Right lobe of liver (tissue), 4 donors: ENCODE data around the gene FOXR1.

Experiments used
- POLR2A ChIP-seq: fragments of 450-650 bp; IDR thresholded peaks from one replicate; pipeline ENCODE4 v1.6.1; 2017; ENCODE audit warnings: antibody characterized with exemption, mild to moderate bottlenecking
- TF ChIP-seq, protein P1 (sequence below), 4 donors: fragments of 200-600 bp in 3 of 4; fragments of 450-650 bp in 1 of 4; IDR thresholded peaks; one replicate each; pipeline versions ENCODE4 v1.5.1 to v1.8.0; 2016 to 2022; ENCODE audit warnings: antibody characterized with exemption in 4 of 4, mild to moderate bottlenecking in 2 of 4
- donor health status: DM: no; HTN: no; CAD: no.
- donor health status: DM: no; HTN: no; CAD: no.
- donor health status: DM: no; HTN: yes; CAD: no.

DNA sequence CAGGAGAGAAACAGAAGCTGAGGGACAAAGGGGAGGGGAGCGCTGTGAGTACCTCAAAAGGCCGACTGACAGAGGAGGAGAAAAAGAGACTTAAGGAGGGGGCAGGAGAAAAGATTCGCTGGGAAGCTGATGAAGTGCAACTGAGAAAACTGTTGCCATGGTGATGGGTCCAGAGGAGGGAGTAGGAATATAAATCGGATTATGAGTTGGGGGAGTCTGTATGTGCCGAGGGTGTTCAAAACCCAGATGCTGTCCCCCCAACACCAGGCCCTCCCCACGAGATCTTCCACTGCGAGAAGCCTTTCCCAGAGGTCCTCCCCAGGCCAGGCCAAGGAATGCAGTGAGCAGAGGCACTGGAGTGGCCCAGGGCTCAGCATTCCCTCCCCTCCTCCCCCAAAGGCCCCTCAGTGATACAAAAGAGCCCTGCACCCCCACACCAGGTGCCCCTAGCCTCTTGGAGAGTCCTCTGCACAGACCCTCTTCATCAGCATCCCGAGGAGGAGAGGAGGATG is 32.1 kb upstream of the FOXR1 start:
- TF ChIP-seq, protein P1, sequence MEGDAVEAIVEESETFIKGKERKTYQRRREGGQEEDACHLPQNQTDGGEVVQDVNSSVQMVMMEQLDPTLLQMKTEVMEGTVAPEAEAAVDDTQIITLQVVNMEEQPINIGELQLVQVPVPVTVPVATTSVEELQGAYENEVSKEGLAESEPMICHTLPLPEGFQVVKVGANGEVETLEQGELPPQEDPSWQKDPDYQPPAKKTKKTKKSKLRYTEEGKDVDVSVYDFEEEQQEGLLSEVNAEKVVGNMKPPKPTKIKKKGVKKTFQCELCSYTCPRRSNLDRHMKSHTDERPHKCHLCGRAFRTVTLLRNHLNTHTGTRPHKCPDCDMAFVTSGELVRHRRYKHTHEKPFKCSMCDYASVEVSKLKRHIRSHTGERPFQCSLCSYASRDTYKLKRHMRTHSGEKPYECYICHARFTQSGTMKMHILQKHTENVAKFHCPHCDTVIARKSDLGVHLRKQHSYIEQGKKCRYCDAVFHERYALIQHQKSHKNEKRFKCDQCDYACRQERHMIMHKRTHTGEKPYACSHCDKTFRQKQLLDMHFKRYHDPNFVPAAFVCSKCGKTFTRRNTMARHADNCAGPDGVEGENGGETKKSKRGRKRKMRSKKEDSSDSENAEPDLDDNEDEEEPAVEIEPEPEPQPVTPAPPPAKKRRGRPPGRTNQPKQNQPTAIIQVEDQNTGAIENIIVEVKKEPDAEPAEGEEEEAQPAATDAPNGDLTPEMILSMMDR (IDR thresholded peaks at IDR 0.05), result no peak
- TF ChIP-seq POLR2A, result no peak
